H9 (cell line): Measurements from ENCODE around the gene TMEM183A. TPM values are rescaled to one million over a fixed set of nuclear protein-coding genes. Genes with fewer than 3 reads are reported as not detected.

Experiments
- DNase-seq: peaks from one replicate; pipeline ENCODE4 v3.0.0-alpha.2; 2017
- H2AFZ ChIP-seq: one replicate; pipeline ENCODE4 v1.6.1; 2013; ENCODE audit warnings: mild to moderate bottlenecking, low read length, control low read depth, moderate library complexity
- H2AK5ac ChIP-seq: 2 replicates; pipeline ENCODE4 v1.6.1; 2013; ENCODE audit warnings: low read length, control low read depth, mixed read lengths; ENCODE audit not compliant: insufficient read length
- H2BK120ac ChIP-seq: one replicate; pipeline ENCODE4 v1.6.1; 2013; ENCODE audit warnings: low read depth, mild to moderate bottlenecking, low read length, control low read depth, inconsistent platforms; ENCODE audit not compliant: poor library complexity, severe bottlenecking
- H2BK12ac ChIP-seq: 2 replicates; pipeline ENCODE4 v1.6.1; 2013; ENCODE audit warnings: low read length, control low read depth, mixed read lengths, low read depth; ENCODE audit not compliant: insufficient read length
- H2BK15ac ChIP-seq: 2 replicates; pipeline ENCODE4 v1.6.1; 2013; ENCODE audit warnings: low read depth, low read length, control low read depth
- H2BK20ac ChIP-seq: one replicate; pipeline ENCODE4 v1.6.1; 2013; ENCODE audit warnings: low read depth, mild to moderate bottlenecking, low read length, control low read depth, inconsistent platforms; ENCODE audit not compliant: poor library complexity, severe bottlenecking
- H2BK5ac ChIP-seq: 2 replicates; pipeline ENCODE4 v1.6.1; 2013; ENCODE audit warnings: low read length, control low read depth, mixed read lengths; ENCODE audit not compliant: insufficient read length
- H3K14ac ChIP-seq: 2 replicates; pipeline ENCODE4 v1.6.1; 2013; ENCODE audit warnings: low read length, control low read depth; ENCODE audit not compliant: insufficient read depth
- H3K18ac ChIP-seq: 2 replicates; pipeline ENCODE4 v1.6.1; 2013; ENCODE audit warnings: low read depth, mild to moderate bottlenecking, mixed read lengths, low read length, control low read depth; ENCODE audit not compliant: insufficient read length
- H3K23ac ChIP-seq: 2 replicates; pipeline ENCODE4 v1.6.1; 2013; ENCODE audit warnings: low read length, control low read depth, mixed read lengths, low read depth; ENCODE audit not compliant: insufficient read length
- H3K23me2 ChIP-seq: 2 replicates; pipeline ENCODE4 v1.6.1; 2013; ENCODE audit warnings: low read depth, mild to moderate bottlenecking, mixed read lengths, low read length, control low read depth; ENCODE audit not compliant: insufficient read length, poor library complexity, severe bottlenecking
- H3K27ac ChIP-seq: 2 replicates; pipeline ENCODE4 v1.5.1; 2013; ENCODE audit warnings: low read length, control low read depth, mixed read lengths, low read depth; ENCODE audit not compliant: insufficient read length
- H3K27me3 ChIP-seq: 2 replicates; pipeline ENCODE4 v1.6.1; 2013; ENCODE audit warnings: low read length, control low read depth, inconsistent platforms; ENCODE audit not compliant: insufficient read depth
- H3K4ac ChIP-seq: 2 replicates; pipeline ENCODE4 v1.6.1; 2013; ENCODE audit warnings: low read depth, mild to moderate bottlenecking, control low read depth, inconsistent platforms, low read length, moderate library complexity
- H3K4me1 ChIP-seq: 2 replicates; pipeline ENCODE4 v1.6.1; 2013; ENCODE audit warnings: low read length, control low read depth, inconsistent platforms; ENCODE audit not compliant: insufficient read depth
- H3K4me2 ChIP-seq: 2 replicates; pipeline ENCODE4 v1.6.1; 2013; ENCODE audit warnings: low read length, control low read depth, mixed read lengths; ENCODE audit not compliant: insufficient read length, insufficient read depth
- H3K56ac ChIP-seq: 2 replicates; pipeline ENCODE4 v1.6.1; 2013; ENCODE audit warnings: low read depth, mild to moderate bottlenecking, mixed read lengths, low read length, control low read depth; ENCODE audit not compliant: insufficient read length
- H3K79me1 ChIP-seq: 2 replicates; pipeline ENCODE4 v1.6.1; 2013; ENCODE audit warnings: low read depth, mild to moderate bottlenecking, moderate library complexity, low read length, control low read depth, inconsistent platforms; ENCODE audit not compliant: insufficient read depth, poor library complexity, severe bottlenecking
- H3K79me2 ChIP-seq: 2 replicates; pipeline ENCODE4 v1.6.1; 2013; ENCODE audit warnings: low read length, control low read depth, inconsistent platforms; ENCODE audit not compliant: insufficient read depth
- H3K9ac ChIP-seq: 2 replicates; pipeline ENCODE4 v1.6.1; 2013; ENCODE audit warnings: low read length, control low read depth, mixed read lengths; ENCODE audit not compliant: insufficient read length; ENCODE audit errors: extremely low read depth
- H3K9me3 ChIP-seq: one replicate; pipeline ENCODE4 v1.6.1; 2013; ENCODE audit warnings: low read depth, low read length, inconsistent platforms; ENCODE audit not compliant: control insufficient read depth
- H3T11ph ChIP-seq: one replicate; pipeline ENCODE4 v1.6.1; 2013; ENCODE audit warnings: mild to moderate bottlenecking, low read length, control low read depth, inconsistent platforms
- H4K20me1 ChIP-seq: one replicate; pipeline ENCODE4 v1.6.1; 2013; ENCODE audit not compliant: control insufficient read depth, insufficient read length, insufficient read depth
- H4K5ac ChIP-seq: 2 replicates; pipeline ENCODE4 v1.6.1; 2013; ENCODE audit warnings: low read depth, mild to moderate bottlenecking, mixed read lengths, low read length, control low read depth; ENCODE audit not compliant: insufficient read length
- H4K8ac ChIP-seq: replicated peaks from 2 replicates; pipeline ENCODE4 v1.6.1; 2013; ENCODE audit warnings: low read length, control low read depth, mixed read lengths, low read depth; ENCODE audit not compliant: insufficient read length
- H4K91ac ChIP-seq: 2 replicates; pipeline ENCODE4 v1.6.1; 2013; ENCODE audit warnings: low read depth, mild to moderate bottlenecking, moderate library complexity, mixed read lengths, low read length, control low read depth; ENCODE audit not compliant: insufficient read length
- H3K27ac Mint-ChIP-seq, 3 experiments: 2 replicates in 2 of 3; 3 replicates in 1 of 3; pipeline ENCODE4 v1.8.0; 2020 to 2021; ENCODE audit warnings: mixed read lengths in 3 of 3, mild to moderate bottlenecking in 1 of 3, moderate library complexity in 1 of 3
- H3K27me3 Mint-ChIP-seq: 2 replicates; pipeline ENCODE4 v1.8.0; 2021; ENCODE audit warnings: low read depth, mild to moderate bottlenecking, moderate library complexity, mixed read lengths
- H3K36me3 Mint-ChIP-seq, 3 experiments: 2 replicates in 2 of 3; 3 replicates in 1 of 3; pipeline ENCODE4 v1.8.0; 2020 to 2021; ENCODE audit warnings: low read depth in 3 of 3, mixed read lengths in 3 of 3; ENCODE audit not compliant: insufficient read depth in 1 of 3
- H3K4me1 Mint-ChIP-seq, 2 experiments: 2 replicates each; pipeline ENCODE4 v1.8.0; 2020; ENCODE audit warnings: mixed read lengths in 2 of 2
- H3K4me3 Mint-ChIP-seq, 2 experiments: 2 replicates in 1 of 2; 3 replicates in 1 of 2; pipeline ENCODE4 v1.8.0; 2020 to 2021; ENCODE audit warnings: mild to moderate bottlenecking in 2 of 2, mixed read lengths in 2 of 2, moderate library complexity in 1 of 2
- H3K9me3 Mint-ChIP-seq, 2 experiments: 2 replicates in 1 of 2; 3 replicates in 1 of 2; pipeline ENCODE4 v1.8.0; 2020; ENCODE audit warnings: mild to moderate bottlenecking in 2 of 2, mixed read lengths in 2 of 2, moderate library complexity in 1 of 2
- WGBS: extraction: QIAGEN DNeasy Blood & Tissue Kit; methylation state at CpG from one replicate; pipeline ENCODE4 v1.1.7; 2013; ENCODE audit warnings: missing lambda C conversion rate, low lambda C conversion rate, mixed read lengths; ENCODE audit not compliant: insufficient read length; ENCODE audit errors: extremely low coverage; 5-methylcytosine and 5-hydroxymethylcytosine counted together
- total RNA-seq: library from RNA; stranded (reverse); gene quantifications from 2 replicates; pipeline ENCODE4 v1.2.1, GENCODE V29; 2021
- TF ChIP-seq, protein P1 (sequence below): fragments of 200-600 bp; sonication (generic); conservative IDR thresholded peaks from 3 replicates; pipeline ENCODE4 v1.8.0; 2021; ENCODE audit warnings: antibody characterized with exemption, mild to moderate bottlenecking

Gene TMEM183A
- total RNA-seq, 1 experiment from 2014 or later, result 93.4 TPM

DNA sequence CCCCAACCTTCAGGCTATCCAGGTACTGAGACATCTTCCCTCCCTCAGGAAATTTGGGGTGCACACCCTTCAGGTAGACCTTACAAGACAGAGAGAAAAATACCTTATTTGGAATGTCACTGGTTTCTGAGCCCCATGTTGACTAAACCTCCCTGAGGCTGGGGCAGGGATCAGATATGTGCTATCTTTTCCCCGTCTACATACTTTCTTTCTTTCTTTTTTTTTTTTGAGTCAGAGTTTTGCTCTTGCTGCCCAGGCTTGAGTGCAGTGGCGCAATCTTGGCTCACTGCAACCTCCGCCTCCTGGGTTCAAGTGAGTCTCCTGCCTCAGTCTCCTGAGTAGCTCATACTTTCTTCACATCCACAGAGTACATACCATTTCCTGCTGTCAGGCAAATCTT is 41.8 kb upstream of the TMEM183A start:
- Histone ChIP-seq H4K5ac (no peak overlapping the region), H3T11ph (no peak overlapping the region), H2BK20ac (no peak overlapping the region), H2BK5ac (no peak overlapping the region), H3K18ac (no peak overlapping the region), H4K20me1 (no peaks in the 10 kb centered on the region), H4K91ac (no peak overlapping the region), H3K4me1 (no peaks in the 10 kb centered on the region), H3K14ac (no peak overlapping the region), H2BK15ac (no peak overlapping the region), H3K9me3 (no peaks in the 10 kb centered on the region), H3K23me2 (peaks cover 6% of the 10 kb centered on the region), H3K27me3 (no peaks in the 10 kb centered on the region), H4K8ac (no peak overlapping the region), H3K4ac (no peak overlapping the region), H3K79me1 (no peaks in the 10 kb centered on the region), H2AFZ (no peak overlapping the region), H3K79me2 (no peaks in the 10 kb centered on the region), H3K4me2 (no peak overlapping the region), H2BK12ac (no peak overlapping the region), H3K9ac (no peak overlapping the region), H2BK120ac (no peak overlapping the region), H3K23ac (no peak overlapping the region), H3K56ac (no peak overlapping the region), H3K27ac (no peak overlapping the region), H2AK5ac (no peak overlapping the region)
- peaks cover 2 to 8% (median 5%) of the 10 kb centered on the region in 3 experiments; a peak in 3 of 7 replicates for H3K36me3 Mint-ChIP-seq
- no peak overlapping the region for H3K27ac Mint-ChIP-seq
- peak overlapping the region; percentile 26 to 83; a peak in 4 of 5 replicates for H3K4me3 Mint-ChIP-seq
- TF ChIP-seq, protein P1, sequence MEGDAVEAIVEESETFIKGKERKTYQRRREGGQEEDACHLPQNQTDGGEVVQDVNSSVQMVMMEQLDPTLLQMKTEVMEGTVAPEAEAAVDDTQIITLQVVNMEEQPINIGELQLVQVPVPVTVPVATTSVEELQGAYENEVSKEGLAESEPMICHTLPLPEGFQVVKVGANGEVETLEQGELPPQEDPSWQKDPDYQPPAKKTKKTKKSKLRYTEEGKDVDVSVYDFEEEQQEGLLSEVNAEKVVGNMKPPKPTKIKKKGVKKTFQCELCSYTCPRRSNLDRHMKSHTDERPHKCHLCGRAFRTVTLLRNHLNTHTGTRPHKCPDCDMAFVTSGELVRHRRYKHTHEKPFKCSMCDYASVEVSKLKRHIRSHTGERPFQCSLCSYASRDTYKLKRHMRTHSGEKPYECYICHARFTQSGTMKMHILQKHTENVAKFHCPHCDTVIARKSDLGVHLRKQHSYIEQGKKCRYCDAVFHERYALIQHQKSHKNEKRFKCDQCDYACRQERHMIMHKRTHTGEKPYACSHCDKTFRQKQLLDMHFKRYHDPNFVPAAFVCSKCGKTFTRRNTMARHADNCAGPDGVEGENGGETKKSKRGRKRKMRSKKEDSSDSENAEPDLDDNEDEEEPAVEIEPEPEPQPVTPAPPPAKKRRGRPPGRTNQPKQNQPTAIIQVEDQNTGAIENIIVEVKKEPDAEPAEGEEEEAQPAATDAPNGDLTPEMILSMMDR, result no peak
- peaks cover 16 to 19% of the 10 kb centered on the region in 2 experiments for H3K4me1 Mint-ChIP-seq
- no CpG with 5 or more reads among the region's 3 CpGs for WGBS
- no peak for DNase-seq
- H3K9me3 Mint-ChIP-seq, result no peaks in the 10 kb centered on the region; a peak in 1 of 5 replicates
- H3K27me3 Mint-ChIP-seq, result peaks cover 14% of the 10 kb centered on the region
